ENCODE data around the gene SRGAP1. TPM values are rescaled to one million over a fixed set of nuclear protein-coding genes. Genes with fewer than 3 reads are reported as not detected.

SRGAP1 gene
- total RNA-seq: 24.7 TPM

DNA sequence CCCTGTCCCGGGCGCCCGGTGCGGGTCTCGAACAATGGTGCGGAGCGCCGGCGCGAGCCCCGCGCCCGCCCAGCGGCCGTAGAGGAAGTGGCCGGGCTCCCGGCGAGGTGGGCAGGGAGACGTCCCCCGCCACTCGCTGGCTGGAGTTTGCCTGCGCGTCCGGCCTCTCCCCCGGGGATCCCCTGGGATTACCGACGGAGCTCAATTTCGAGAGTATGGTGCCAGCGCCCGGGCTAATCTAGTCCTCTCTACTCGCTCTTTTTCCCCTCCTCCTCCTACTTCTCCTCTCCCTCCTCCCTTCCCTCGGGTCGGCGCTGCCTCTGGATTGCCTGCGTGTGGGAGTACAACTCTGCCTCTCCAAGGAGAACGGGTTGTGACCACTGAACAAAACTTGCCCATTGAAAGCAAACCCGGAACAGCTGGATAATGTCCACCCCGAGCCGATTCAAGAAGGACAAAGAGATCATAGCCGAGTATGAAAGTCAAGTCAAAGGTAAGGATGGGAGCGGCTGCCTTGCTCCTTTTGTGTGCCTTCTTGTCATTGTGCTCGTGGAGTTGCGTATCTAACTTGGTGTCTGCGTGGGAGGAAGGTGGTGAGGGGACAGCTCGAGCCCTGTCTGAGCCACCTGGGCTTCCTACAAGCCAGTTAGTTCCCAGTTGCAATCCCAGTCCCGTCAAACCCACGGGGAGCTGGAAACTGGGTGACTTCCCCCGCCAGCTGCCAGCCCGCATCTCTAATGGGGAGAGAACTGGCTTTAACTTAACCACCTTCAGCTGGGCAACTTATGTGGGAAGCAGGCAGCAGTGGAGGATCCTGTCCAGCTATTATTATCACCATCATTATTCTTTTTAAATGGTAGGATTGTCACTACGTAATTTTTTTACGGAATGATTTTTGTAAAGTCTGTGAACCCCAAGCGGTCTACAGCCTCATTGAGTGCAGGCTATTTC is at the start of gene SRGAP1:
Gene SRGAP1 (plus strand): TSS at position 310 of the 951 bp plus-strand sequence. CDS start 117 bp downstream, at position 427.

Small RNAs within 50 kb of the gene (small RNA-seq; reads per million reads assigned to genes)
- gene AC020611.1 (not detected), gene RNU6-1009P (not detected)

Other genes with a start within 250 kb of the SRGAP1 start
- gene DPY19L2, start 176.2 kb upstream of the SRGAP1 start, total RNA-seq: 35.5 TPM
- gene RXYLT1, start 64.8 kb upstream of the SRGAP1 start, total RNA-seq: 16.4 TPM